Esophagus squamous epithelium (tissue), 4 donors: ENCODE measurements around the gene MOXD1.

Experiments
- POLR2A ChIP-seq, 4 donors: fragments of 450-650 bp; IDR thresholded peaks; one replicate each; pipeline ENCODE4 v1.6.1; 2017; ENCODE audit warnings: antibody characterized with exemption in 4 of 4, mild to moderate bottlenecking in 4 of 4, moderate library complexity in 3 of 4
- TF ChIP-seq, protein P1 (sequence below), 6 experiments: fragments of 450-650 bp in 4 of 6; fragments of 200-600 bp in 2 of 6; sonication (generic) in 2 of 6; IDR thresholded peaks; one replicate each; pipeline ENCODE4 v1.5.1; 2016 to 2019; ENCODE audit warnings: antibody characterized with exemption in 6 of 6, mild to moderate bottlenecking in 4 of 6, moderate library complexity in 4 of 6

- TF ChIP-seq, protein P1, sequence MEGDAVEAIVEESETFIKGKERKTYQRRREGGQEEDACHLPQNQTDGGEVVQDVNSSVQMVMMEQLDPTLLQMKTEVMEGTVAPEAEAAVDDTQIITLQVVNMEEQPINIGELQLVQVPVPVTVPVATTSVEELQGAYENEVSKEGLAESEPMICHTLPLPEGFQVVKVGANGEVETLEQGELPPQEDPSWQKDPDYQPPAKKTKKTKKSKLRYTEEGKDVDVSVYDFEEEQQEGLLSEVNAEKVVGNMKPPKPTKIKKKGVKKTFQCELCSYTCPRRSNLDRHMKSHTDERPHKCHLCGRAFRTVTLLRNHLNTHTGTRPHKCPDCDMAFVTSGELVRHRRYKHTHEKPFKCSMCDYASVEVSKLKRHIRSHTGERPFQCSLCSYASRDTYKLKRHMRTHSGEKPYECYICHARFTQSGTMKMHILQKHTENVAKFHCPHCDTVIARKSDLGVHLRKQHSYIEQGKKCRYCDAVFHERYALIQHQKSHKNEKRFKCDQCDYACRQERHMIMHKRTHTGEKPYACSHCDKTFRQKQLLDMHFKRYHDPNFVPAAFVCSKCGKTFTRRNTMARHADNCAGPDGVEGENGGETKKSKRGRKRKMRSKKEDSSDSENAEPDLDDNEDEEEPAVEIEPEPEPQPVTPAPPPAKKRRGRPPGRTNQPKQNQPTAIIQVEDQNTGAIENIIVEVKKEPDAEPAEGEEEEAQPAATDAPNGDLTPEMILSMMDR (IDR thresholded peaks at IDR 0.05): no peak
- TF ChIP-seq POLR2A (IDR thresholded peaks at IDR 0.05): no peak
Observed at GRCh38 chr6:132282696-132283095, 118.6 kb downstream of the MOXD1 start.
